CD4-positive, alpha-beta T cell treated with Interleukin-4 for 4 hours (primary cell): ENCODE measurements around the gene KRT33B.
A peak's percentile ranks its signal among the peaks of the same experiment; 100 is the strongest.

ENCODE experiments used
- DNase-seq: peaks from one replicate; pipeline ENCODE4 v3.0.0-alpha.2; 2020

The KRT33B gene

GRCh38 chr17:41345992-41346391 is 23.6 kb downstream of the KRT33B start:
- DNase-seq = no peak

GRCh38 chr17:41343029-41343428 is 26.6 kb downstream of the KRT33B start:
- no peak for DNase-seq

DNA sequence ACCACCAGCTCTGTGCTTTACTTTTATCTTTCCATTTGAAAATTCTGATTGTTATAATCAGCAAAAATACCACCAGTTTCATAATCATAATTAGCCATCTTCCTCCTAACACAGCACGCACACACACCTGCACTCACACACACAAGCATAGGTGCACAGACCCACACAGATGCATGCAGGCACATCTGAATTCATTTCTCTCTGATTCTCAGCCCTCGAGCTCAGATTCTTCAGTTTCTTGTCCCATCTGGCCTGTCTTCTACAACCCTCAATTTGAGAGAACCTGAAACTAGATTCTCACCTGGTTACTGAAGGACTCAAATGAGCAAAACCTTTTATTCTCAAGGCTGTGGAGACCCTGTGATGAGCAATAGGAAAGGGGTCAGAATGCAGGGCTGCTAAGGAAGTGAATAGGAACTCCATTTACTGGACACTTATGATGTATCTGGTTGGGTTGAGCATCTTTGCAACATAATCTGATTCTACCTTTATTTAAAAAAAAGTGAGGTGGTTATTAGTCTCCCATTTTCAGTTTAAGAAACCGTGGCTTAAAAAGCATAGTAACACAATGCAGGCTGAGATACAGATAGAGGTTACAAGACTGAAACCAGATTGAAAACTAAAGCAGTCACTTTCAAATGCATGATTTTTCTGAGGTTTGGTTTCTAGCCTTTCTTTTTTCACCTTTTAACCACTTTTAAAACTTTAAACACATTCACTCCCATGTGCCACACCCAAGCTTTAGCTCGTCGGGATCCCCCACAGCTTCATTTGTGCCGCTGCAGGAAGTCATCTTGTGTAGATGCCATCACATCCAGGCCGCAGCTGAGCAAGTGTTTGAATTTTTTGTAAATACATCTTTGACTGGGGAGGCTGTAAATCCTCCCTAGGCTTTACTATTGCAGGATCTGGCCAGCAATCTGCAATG is 28.4 kb downstream of the KRT33B start:
- peak; percentile 87 for DNase-seq

GRCh38 chr17:41340494-41340893 is 29.1 kb downstream of the KRT33B start:
- no peak for DNase-seq

DNA sequence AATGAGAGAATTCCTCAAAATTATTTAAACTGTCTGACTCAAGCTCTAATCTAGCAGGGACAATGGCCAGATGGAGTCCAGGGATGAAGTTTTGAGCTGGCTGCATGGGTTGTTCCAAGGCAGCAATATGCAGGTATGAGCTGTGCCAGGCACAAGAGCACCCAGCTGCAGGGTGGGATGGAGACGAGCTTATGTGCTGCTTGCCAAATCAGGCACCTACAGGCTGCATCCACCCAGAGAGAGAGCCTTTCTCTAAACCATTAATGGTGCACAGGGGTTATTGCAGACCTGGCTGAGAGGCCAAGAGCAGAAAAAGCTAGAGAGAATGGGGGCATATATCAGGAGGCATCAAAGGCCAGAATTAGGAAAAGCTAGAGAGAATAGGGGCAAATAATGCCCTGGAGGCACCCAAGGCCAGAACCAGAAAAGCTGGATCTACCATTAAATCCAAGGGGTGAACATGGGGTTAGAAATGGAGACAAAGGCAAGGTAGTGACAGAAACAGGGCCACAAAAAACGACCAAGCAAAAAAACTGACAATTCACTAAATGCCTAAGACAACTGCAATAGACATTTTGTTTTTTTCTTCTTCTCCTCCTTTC is 29.9 kb downstream of the KRT33B start:
- DNase-seq = no peak

- DNase-seq = peak; percentile 90
Measured at GRCh38 chr17:41338961-41339485, 30.6 kb downstream of the KRT33B start.

- DNase-seq = no peak
Measured at GRCh38 chr17:41335747-41336146, 33.9 kb downstream of the KRT33B start.

DNA sequence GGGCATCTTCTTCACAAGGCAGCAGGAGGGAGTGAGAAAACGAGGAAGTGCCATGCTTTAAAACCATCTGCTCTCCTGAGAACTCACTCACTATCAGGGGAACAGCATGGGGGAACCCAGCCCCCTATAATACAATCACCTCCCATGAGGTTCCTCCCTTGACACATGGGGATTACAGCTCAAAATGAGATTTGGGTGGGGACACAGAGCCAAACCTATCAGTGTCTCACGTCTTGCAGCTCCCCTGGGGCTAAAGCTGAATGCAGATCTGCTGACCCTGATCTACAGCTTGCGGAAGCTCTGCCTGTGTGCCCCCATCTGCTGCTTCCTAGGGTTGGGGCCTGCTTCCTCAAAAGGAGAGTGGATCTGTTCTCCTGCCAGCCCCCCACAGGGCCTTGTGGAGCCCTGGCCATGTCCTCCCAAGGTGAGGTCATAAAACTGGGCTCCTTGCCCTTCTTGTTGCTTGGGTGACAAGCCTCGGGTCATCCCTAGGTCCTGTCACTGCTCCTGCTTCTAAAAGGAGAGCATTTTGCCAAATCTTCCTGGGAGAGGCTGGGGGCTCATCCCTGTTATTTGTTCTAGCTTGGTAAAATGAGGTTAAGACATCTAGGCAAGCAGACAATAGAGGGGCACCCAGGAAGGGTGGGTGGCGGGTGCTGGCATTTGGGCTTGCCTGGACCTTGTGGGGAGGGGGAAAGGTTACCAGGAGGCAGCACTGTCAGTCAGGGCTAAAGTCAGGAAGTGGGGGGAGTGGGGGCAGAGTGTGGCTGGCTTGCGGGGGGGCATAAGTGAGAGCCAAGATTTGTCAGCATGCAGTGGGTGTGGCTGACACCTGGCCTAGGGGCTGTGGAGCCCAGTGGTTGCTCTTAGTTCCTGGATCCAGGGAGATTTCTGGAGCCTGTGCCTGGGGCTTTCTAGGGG is 35.0 kb downstream of the KRT33B start:
- DNase-seq = peak; percentile 12

DNA sequence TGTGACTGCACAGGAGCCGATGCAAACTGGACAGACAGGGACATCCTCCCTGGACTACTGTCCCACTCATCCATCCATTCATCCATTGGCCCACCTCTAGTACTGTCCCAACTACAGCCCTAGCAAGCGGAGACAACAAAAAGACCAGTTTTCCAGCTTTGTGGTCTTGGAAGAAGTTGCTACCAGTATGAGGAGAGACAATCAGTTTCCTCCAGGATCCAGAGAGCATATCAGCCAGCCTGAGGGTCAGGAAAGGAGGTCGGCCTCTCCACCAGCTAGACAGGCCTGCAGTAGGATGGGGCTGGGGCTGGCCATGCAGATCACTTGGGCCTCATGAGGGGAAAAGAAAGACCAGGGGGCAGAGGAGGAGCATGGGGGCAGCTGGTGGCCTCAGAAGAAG is 35.8 kb downstream of the KRT33B start:
- DNase-seq = no peak

- DNase-seq = no peak
Measured at GRCh38 chr17:41333098-41333497, 36.5 kb downstream of the KRT33B start.

GRCh38 chr17:41332239-41332638 is 37.4 kb downstream of the KRT33B start:
- no peak for DNase-seq

DNA sequence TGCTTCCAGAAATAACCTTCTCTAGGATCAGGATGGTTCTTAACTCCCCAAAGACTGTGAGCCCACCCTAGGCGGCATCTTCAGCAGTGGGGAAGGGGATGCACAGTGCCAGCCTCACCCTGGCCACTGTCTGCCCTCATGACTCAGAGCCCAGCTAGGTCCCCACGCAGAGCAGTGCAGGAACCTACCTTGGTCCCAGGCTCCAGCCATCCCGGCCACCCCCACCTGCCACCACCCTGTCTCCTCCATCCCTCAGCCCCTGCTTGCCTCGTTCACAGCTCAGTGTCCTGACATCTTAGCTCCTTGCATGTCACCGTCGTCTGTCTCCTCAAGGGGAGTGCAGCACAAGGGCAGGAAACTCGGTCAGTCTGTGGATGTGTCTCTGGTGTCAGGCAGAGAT is 38.0 kb downstream of the KRT33B start:
- no peak for DNase-seq

GRCh38 chr17:41329279-41329948 is 40.2 kb downstream of the KRT33B start:
- no peak for DNase-seq

DNA sequence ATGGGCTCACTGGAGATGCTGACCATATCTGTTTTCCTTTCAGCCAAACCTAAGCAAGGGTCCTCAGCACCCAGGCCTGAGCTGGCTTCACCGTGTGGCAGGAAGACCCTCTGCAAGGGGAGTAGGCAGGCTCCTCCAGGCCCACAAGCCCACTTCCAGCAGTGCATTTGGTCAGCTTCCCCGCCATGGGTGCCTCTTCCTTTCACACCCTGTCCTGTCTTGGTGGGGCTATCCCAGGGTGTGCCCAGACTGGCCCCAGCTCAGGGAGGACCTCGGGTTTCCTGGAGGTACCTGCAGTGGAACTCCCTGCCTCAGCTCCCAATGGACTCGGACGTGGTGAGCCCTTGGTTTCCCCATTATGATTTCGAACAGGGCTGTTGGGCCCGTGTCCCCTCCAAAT is 41.4 kb downstream of the KRT33B start:
- no peak for DNase-seq

DNA sequence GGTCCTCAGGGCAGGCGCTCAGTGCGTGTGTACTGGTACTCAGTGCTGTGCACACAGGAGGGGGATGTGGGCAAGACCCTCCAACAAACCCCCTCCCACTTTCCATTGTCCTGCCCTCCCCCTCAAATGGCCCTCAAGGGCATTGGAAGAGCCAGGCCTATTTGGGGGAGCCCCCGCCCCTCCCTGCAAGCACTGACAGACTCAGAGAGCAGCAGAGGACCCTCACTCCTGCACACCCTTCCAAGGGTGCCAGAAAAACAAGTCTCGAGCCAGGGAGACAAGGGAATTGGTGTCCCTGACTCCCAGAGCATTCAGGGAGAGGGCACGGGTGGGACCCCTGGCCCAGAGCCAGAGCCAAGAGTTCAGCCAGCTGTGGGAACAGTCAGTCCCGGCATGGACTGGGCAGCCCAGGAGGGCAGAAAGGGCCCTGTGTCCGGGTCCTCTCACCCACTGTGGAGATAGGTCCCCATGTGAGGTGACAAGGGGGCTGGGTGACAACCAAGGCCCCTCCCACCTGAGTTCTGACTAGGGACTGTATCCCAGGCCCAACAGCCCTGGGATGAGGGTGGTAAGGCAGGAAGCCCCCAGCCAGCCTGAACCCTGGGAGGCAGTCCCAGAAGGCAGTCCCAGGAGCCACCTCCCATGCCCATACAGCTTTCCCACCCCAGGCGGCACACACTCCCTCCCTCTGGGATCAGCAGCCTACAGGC is 42.0 kb downstream of the KRT33B start:
- DNase-seq = no peak

DNA sequence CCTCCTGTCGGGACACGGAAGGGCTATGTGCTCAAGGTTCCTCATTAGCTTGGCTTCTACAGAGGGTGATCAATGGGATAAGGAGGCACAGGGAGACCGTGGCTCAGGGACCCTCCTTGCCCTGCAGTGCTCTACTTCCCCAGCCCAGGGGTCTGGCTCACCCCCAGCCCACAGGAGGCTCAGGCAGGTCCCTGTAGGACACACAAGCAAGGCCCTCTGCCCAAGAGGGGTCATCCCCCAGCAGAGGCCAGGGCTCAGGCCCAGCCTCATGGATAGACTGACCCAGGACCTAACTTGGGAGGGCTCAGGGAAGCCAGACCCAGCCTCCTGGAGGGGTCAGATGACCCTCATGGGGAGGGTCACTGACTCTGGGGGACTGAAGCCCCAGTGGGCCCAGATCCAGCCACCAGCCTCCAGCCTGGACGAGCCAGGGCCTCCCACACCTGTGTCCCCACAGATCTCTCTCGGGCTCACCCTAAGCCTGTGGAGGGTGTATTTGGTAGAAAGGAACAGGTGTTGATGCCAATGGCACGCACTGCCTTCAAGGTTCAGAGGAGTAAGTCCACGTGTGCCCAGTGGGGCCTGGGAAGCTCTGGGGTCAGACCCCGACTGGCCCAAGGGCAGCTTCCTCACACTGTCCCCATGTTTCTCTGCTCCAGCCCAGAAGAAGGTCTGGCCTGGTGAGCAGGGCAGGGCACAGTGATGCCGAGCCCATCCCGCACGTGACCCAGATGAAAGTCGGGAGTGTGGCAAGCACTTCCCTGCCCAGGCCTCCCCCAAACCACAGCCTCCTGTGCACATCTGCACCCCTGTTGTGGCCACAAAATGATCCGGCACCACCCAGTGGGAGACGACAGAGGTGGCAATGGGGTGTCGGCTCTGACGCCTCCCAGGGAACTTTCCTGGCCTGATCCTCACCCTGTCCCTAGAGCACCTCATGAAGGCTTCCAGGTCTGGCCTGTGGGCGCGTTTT is 43.2 kb downstream of the KRT33B start:
- DNase-seq = peak; percentile 23

DNA sequence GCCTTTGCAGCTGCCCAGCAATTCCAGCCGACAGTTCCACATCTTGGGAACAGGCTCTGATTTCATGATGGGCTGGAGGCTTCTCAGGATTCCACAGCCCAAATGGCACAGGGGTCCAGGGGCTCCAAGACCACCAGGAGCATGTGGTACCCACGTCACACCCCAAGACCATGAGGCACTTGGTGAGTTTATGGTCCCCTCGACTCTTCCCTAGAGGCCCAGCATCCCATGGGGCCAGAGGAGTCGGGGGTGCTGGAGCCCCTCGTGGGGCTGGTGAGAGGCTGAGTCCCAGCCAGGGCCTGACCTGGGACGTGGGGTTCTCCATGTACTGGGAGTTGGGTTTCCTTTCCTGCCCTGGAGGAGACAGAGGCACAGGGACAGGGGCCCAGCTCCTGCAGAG is 44.0 kb downstream of the KRT33B start:
- no peak for DNase-seq

GRCh38 chr17:41325126-41325525 is 44.5 kb downstream of the KRT33B start:
- no peak for DNase-seq

DNA sequence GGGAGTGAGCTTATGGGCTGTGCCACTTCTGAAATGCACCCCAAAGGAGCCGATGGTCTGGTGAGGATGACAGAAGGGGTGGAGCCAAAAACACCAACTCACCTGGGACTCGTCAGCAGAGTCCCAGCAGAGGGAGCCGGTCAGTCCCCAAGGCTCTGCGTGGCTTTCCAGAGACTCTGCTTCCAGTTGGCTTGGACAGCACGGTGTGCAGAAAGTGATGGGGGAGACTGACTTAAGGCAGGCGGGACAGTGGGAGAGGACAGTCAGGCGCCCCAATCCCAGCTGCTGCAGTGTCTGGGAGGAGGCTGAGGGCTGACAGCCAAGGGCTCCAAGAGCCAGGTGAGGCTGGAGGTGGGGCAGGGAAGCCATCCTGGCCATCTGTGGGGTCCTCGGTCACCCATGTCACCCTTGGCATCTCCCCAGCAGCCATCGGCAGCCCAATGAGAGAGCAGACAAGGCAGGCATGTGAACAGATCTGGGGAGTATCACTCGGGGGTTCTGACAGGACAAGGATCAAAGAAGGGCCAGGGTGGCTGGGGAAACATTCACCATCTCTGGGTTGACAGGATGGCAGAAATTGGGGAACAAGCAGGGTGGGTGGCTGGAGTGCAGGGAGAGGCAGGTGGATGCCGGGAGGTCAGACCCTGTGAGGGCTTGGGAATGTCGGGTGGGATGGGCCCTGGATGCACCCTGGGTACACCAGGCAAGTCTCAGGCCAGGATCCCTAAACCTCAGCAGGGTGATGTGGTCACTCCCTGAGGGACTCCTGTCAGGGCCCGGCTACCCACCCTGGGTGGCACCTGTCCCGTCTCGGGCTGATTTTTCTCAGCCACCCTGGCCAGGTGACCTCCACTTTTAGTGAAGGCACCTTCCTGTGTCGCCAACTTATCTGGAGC is 45.2 kb downstream of the KRT33B start:
- DNase-seq = no peak
